Measurements from ENCODE around the gene KLHL29. TPM values are rescaled to one million over a fixed set of nuclear protein-coding genes. Genes with fewer than 3 reads are reported as not detected.

KLHL29 gene
- total RNA-seq, 3 donors from 2014 or later (not counting 1 experiment from before 2014, with no cell fraction given) = 0.24 to 0.43 (median 0.33) TPM

GRCh38 chr2:23565374-23565773, 180.4 kb downstream of the KLHL29 start:
- H3K4me3 ChIP-seq (ENCODE audit: low read length) = no peak overlapping the region
- 92% methylated on average over 9 of the region's 9 CpGs for WGBS (ENCODE audit: insufficient coverage)
- intact Hi-C loops (cut with micrococcal nuclease) = no loop called here
- ATAC-seq = no peak
- H3K27me3 ChIP-seq (ENCODE audit: control insufficient read depth, insufficient read depth, low read length) = no peaks in the 10 kb centered on the region
- H3K27ac ChIP-seq (ENCODE audit: low read length) = no peak overlapping the region
- no peak overlapping the region for H3K4me3 Mint-ChIP-seq
- no peaks in the 10 kb centered on the region for H3K9me3 ChIP-seq (ENCODE audit: control insufficient read depth, insufficient read depth, low read length)
- no peak for TF ChIP-seq CTCF (IDR thresholded peaks at IDR 0.05)
- H3K27me3 Mint-ChIP-seq (ENCODE audit: low read depth in 2 of 2) = peaks cover 0 to 8% of the 10 kb centered on the region in 2 donors
- no peaks in the 10 kb centered on the region for H3K36me3 ChIP-seq (ENCODE audit: control insufficient read depth, insufficient read depth, low read length)
- no peaks in the 10 kb centered on the region for H3K4me1 Mint-ChIP-seq
- DNase-seq = no peak
- H3K36me3 Mint-ChIP-seq = no peaks in the 10 kb centered on the region
- no peaks in the 10 kb centered on the region for H3K4me1 ChIP-seq (ENCODE audit: control insufficient read depth, insufficient read depth, low read length)
- H3K9me3 Mint-ChIP-seq = no peaks in the 10 kb centered on the region
- H3K27ac Mint-ChIP-seq = no peak overlapping the region

- no peaks in the 10 kb centered on the region for H3K36me3 Mint-ChIP-seq
- H3K9me3 Mint-ChIP-seq = no peaks in the 10 kb centered on the region
- peaks cover 1 to 8% of the 10 kb centered on the region in 2 donors for H3K27me3 Mint-ChIP-seq (ENCODE audit: low read depth in 2 of 2)
- DNase-seq (no peak), ATAC-seq (no peak)
- WGBS (ENCODE audit: insufficient coverage) = 94% methylated on average over 6 of the region's 6 CpGs
- no peak overlapping the region for H3K27ac Mint-ChIP-seq
- no peak overlapping the region for H3K27ac ChIP-seq (ENCODE audit: low read length)
- no peaks in the 10 kb centered on the region for H3K4me1 ChIP-seq (ENCODE audit: control insufficient read depth, insufficient read depth, low read length)
- H3K4me3 ChIP-seq (ENCODE audit: low read length) = no peak overlapping the region
- intact Hi-C loops (cut with micrococcal nuclease) = no loop called here
- H3K36me3 ChIP-seq (ENCODE audit: control insufficient read depth, insufficient read depth, low read length) = no peaks in the 10 kb centered on the region
- H3K9me3 ChIP-seq (ENCODE audit: control insufficient read depth, insufficient read depth, low read length) = no peaks in the 10 kb centered on the region
- TF ChIP-seq CTCF (IDR thresholded peaks at IDR 0.05) = no peak
- H3K4me3 Mint-ChIP-seq = no peak overlapping the region
- no peaks in the 10 kb centered on the region for H3K4me1 Mint-ChIP-seq
- no peaks in the 10 kb centered on the region for H3K27me3 ChIP-seq (ENCODE audit: control insufficient read depth, insufficient read depth, low read length)
Observed at GRCh38 chr2:23565814-23566213, 180.8 kb downstream of the KLHL29 start.

GRCh38 chr2:23566241-23567142, 181.5 kb downstream of the KLHL29 start:
- Histone ChIP-seq H3K4me1 (ENCODE audit: control insufficient read depth, insufficient read depth, low read length) (no peaks in the 10 kb centered on the region), H3K27ac (ENCODE audit: low read length) (no peak overlapping the region), H3K4me3 (ENCODE audit: low read length) (no peak overlapping the region), H3K36me3 (ENCODE audit: control insufficient read depth, insufficient read depth, low read length) (no peaks in the 10 kb centered on the region), H3K9me3 (ENCODE audit: control insufficient read depth, insufficient read depth, low read length) (no peaks in the 10 kb centered on the region), H3K27me3 (ENCODE audit: control insufficient read depth, insufficient read depth, low read length) (no peaks in the 10 kb centered on the region)
- ATAC-seq (no peak), DNase-seq (peak in 1 of 2 donors; percentile 46)
- H3K27me3 Mint-ChIP-seq (ENCODE audit: low read depth in 2 of 2) = peaks cover 2 to 8% of the 10 kb centered on the region in 2 donors
- no peak for TF ChIP-seq CTCF (IDR thresholded peaks at IDR 0.05)
- intact Hi-C loops (cut with micrococcal nuclease) = no loop called here
- no peaks in the 10 kb centered on the region for H3K36me3 Mint-ChIP-seq
- no peak overlapping the region for H3K27ac Mint-ChIP-seq
- no peak overlapping the region for H3K4me3 Mint-ChIP-seq
- no peaks in the 10 kb centered on the region for H3K4me1 Mint-ChIP-seq
- no peaks in the 10 kb centered on the region for H3K9me3 Mint-ChIP-seq
- WGBS (ENCODE audit: insufficient coverage) = 85% methylated on average over 5 of the region's 6 CpGs
